BLaER1 (cell line): ENCODE results near the gene HLA-G.

Experiments
- H3K27ac ChIP-seq: shearing (Covaris generic); formaldehyde crosslinking; 2 replicates; pipeline ENCODE4 v1.8.1; 2022
- H3K27me3 ChIP-seq: shearing (Covaris generic); formaldehyde crosslinking; 2 replicates; pipeline ENCODE4 v1.8.1; 2022
- H3K36me3 ChIP-seq: shearing (Covaris generic); formaldehyde crosslinking; 2 replicates; pipeline ENCODE4 v1.8.1; 2022
- H3K4me1 ChIP-seq: shearing (Covaris generic); formaldehyde crosslinking; 2 replicates; pipeline ENCODE4 v1.8.1; 2022
- H3K4me2 ChIP-seq: shearing (Covaris generic); formaldehyde crosslinking; 2 replicates; pipeline ENCODE4 v1.8.1; 2022
- H3K4me3 ChIP-seq: shearing (Covaris generic); formaldehyde crosslinking; 2 replicates; pipeline ENCODE4 v1.8.1; 2022
- H3K9ac ChIP-seq: shearing (Covaris generic); formaldehyde crosslinking; 2 replicates; pipeline ENCODE4 v1.8.1; 2022
- H3K9me3 ChIP-seq: shearing (Covaris generic); formaldehyde crosslinking; 2 replicates; pipeline ENCODE4 v1.8.1; 2022
- H4K20me1 ChIP-seq: shearing (Covaris generic); formaldehyde crosslinking; 2 replicates; pipeline ENCODE4 v1.8.1; 2022
- Cebpa-rat ChIP-seq: shearing (Covaris generic); IDR thresholded peaks from 2 replicates; pipeline ENCODE4 v1.8.1; 2022

HLA-G gene

DNA sequence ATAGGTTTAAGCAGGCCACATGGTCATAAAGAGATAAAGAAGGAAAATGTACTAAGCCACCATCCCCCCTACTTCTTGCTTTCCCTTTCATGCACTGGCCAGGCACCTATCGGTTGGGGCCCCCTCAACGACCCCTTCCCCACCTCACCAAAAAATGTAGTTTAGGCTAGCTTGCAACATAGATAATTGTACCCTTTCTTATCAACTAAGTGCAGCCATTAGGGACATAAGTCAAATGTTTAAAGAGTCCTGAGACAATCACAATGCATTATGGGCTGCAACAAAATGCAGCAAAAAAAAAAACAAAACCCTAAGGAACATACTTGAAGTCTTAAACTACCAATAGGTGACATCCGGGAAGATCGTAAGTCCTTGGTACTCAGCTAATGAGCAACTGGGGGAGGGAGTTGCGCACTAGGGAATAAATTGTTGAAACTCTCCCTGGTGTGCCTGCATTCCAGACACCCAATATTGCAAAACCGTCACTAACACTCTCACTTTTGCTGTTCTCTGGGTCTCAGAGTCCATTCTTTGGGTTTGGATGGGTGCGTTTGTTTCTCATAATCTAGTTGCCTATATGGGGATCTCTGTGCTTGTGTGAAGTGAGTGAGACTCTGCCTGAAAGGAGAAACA lies 12.4 kb upstream of the HLA-G start:
- Histone ChIP-seq H3K9ac (no peak overlapping the region), H3K27me3 (no peaks in the 10 kb centered on the region), H3K4me2 (no peak overlapping the region), H3K9me3 (no peaks in the 10 kb centered on the region), H3K36me3 (no peaks in the 10 kb centered on the region), H3K27ac (no peak overlapping the region), H3K4me3 (no peak overlapping the region), H4K20me1 (no peaks in the 10 kb centered on the region), H3K4me1 (no peaks in the 10 kb centered on the region)
- no peak for TF ChIP-seq Cebpa-rat

DNA sequence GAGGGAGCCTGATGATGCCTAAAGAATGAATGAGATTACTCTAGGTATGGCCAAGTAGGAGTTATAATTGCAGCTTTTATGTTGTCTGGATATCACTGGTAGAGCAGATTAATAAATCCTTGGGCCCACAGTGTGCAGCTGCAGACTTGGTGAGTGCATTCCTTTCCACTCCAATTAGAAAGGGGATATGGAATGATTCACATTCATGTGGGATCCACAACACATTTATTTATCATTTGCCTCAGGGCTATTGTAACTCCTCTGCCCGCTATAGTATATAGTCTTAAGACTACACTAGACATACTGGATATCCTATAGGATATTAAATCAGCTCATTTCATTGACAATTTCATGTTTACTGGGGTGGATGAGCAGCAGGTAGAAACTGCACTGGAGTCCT lies 11.6 kb upstream of the HLA-G start:
- no peaks in the 10 kb centered on the region for H3K4me1 ChIP-seq
- H3K4me2 ChIP-seq = no peak overlapping the region

GRCh38 chr6:29818892-29819291 lies 8.7 kb upstream of the HLA-G start:
- H3K4me2 ChIP-seq = no peak overlapping the region
- TF ChIP-seq Cebpa-rat = no peak
- no peaks in the 10 kb centered on the region for H3K27me3 ChIP-seq
- no peaks in the 10 kb centered on the region for H3K4me1 ChIP-seq
- no peak overlapping the region for H3K4me3 ChIP-seq
- H4K20me1 ChIP-seq = no peaks in the 10 kb centered on the region
- no peaks in the 10 kb centered on the region for H3K36me3 ChIP-seq
- no peaks in the 10 kb centered on the region for H3K9me3 ChIP-seq
- no peak overlapping the region for H3K27ac ChIP-seq
- no peak overlapping the region for H3K9ac ChIP-seq

More for the DNA sequence above, 11.6 kb upstream of the HLA-G start:
- Histone ChIP-seq H3K27me3 (no peaks in the 10 kb centered on the region), H3K9me3 (no peaks in the 10 kb centered on the region), H3K27ac (no peak overlapping the region), H3K4me3 (no peak overlapping the region), H4K20me1 (no peaks in the 10 kb centered on the region), H3K9ac (no peak overlapping the region), H3K36me3 (no peaks in the 10 kb centered on the region)
- TF ChIP-seq Cebpa-rat = no peak

- Histone ChIP-seq H3K27ac (no peak overlapping the region), H3K36me3 (no peaks in the 10 kb centered on the region), H4K20me1 (no peaks in the 10 kb centered on the region), H3K9ac (no peak overlapping the region), H3K27me3 (peaks cover 13% of the 10 kb centered on the region; the same call in 1 of the 2 replicates), H3K4me1 (no peaks in the 10 kb centered on the region), H3K4me2 (no peak overlapping the region), H3K4me3 (no peak overlapping the region), H3K9me3 (no peaks in the 10 kb centered on the region)
- TF ChIP-seq Cebpa-rat = no peak
Measured at GRCh38 chr6:29824144-29824543, 3.5 kb upstream of the HLA-G start.

GRCh38 chr6:29825848-29826247 lies 1.8 kb upstream of the HLA-G start:
- peaks cover 13% of the 10 kb centered on the region; the same call in 1 of the 2 replicates for H3K27me3 ChIP-seq
- TF ChIP-seq Cebpa-rat = no peak

DNA sequence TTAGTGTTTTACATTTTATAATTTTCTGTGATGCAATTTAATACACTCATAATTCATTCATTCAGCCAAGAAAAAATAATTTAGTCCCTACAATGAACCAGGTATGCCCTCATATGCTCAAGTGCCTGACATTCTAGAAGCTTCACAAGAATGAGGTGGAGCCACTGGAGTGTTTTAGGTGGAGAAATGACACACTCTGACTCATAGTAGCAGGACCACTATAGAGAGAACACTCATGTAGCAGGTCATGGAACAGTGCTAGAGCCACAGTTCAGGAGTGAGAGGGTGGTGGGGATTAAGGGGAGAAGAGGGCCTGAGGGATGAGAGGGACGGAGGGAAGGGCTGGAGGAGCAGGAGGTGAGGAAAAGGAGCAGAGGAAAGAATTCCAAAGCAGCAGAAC lies 1.4 kb upstream of the HLA-G start:
- no peak overlapping the region for H3K27ac ChIP-seq
- no peak overlapping the region for H3K4me3 ChIP-seq
- H3K4me2 ChIP-seq = no peak overlapping the region
- H3K36me3 ChIP-seq = no peaks in the 10 kb centered on the region
- no peaks in the 10 kb centered on the region for H3K9me3 ChIP-seq
- no peak overlapping the region for H3K9ac ChIP-seq
- no peaks in the 10 kb centered on the region for H4K20me1 ChIP-seq
- no peaks in the 10 kb centered on the region for H3K4me1 ChIP-seq
- H3K27me3 ChIP-seq = peaks cover 13% of the 10 kb centered on the region; the same call in 1 of the 2 replicates
- TF ChIP-seq Cebpa-rat = no peak

More at GRCh38 chr6:29825848-29826247, 1.8 kb upstream of the HLA-G start:
- no peak overlapping the region for H3K4me2 ChIP-seq
- no peak overlapping the region for H3K4me3 ChIP-seq
- H4K20me1 ChIP-seq = no peaks in the 10 kb centered on the region
- H3K27ac ChIP-seq = no peak overlapping the region
- no peaks in the 10 kb centered on the region for H3K4me1 ChIP-seq
- no peaks in the 10 kb centered on the region for H3K9me3 ChIP-seq
- no peak overlapping the region for H3K9ac ChIP-seq
- H3K36me3 ChIP-seq = no peaks in the 10 kb centered on the region

DNA sequence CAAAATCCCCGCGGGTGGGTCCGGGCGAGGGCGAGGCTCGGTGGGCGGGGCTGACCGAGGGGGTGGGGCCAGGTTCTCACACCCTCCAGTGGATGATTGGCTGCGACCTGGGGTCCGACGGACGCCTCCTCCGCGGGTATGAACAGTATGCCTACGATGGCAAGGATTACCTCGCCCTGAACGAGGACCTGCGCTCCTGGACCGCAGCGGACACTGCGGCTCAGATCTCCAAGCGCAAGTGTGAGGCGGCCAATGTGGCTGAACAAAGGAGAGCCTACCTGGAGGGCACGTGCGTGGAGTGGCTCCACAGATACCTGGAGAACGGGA lies 809 bp downstream of the HLA-G start:
- no peaks in the 10 kb centered on the region for H3K4me1 ChIP-seq

GRCh38 chr6:29829766-29830165 lies 2.1 kb downstream of the HLA-G start:
- Histone ChIP-seq H3K36me3 (no peaks in the 10 kb centered on the region), H3K27me3 (peaks cover 13% of the 10 kb centered on the region; the same call in 1 of the 2 replicates), H3K9me3 (no peaks in the 10 kb centered on the region), H3K27ac (no peak overlapping the region), H4K20me1 (no peaks in the 10 kb centered on the region), H3K4me2 (no peak overlapping the region), H3K9ac (no peak overlapping the region), H3K4me3 (no peak overlapping the region), H3K4me1 (no peaks in the 10 kb centered on the region)
- TF ChIP-seq Cebpa-rat = no peak

More for the DNA sequence above, 809 bp downstream of the HLA-G start:
- no peaks in the 10 kb centered on the region for H4K20me1 ChIP-seq
- H3K9me3 ChIP-seq = no peaks in the 10 kb centered on the region
- peak overlapping the region; percentile 37; the same call in 1 of the 2 replicates for H3K4me2 ChIP-seq
- H3K27me3 ChIP-seq = peaks cover 13% of the 10 kb centered on the region; the same call in 1 of the 2 replicates
- H3K27ac ChIP-seq = no peak overlapping the region
- no peak for TF ChIP-seq Cebpa-rat
- H3K9ac ChIP-seq = no peak overlapping the region
- no peaks in the 10 kb centered on the region for H3K36me3 ChIP-seq
- peak overlapping the region; percentile 58 for H3K4me3 ChIP-seq

DNA sequence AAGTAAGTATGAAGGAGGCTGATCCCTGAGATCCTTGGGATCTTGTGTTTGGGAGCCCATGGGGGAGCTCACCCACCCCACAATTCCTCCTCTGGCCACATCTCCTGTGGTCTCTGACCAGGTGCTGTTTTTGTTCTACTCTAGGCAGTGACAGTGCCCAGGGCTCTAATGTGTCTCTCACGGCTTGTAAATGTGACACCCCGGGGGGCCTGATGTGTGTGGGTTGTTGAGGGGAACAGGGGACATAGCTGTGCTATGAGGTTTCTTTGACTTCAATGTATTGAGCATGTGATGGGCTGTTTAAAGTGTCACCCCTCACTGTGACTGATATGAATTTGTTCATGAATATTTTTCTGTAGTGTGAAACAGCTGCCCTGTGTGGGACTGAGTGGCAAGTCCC lies 2.8 kb downstream of the HLA-G start:
- H3K4me3 ChIP-seq = no peak overlapping the region
- peaks cover 13% of the 10 kb centered on the region; the same call in 1 of the 2 replicates for H3K27me3 ChIP-seq
- TF ChIP-seq Cebpa-rat = no peak
- no peak overlapping the region for H3K27ac ChIP-seq
- no peaks in the 10 kb centered on the region for H3K9me3 ChIP-seq
- H3K9ac ChIP-seq = no peak overlapping the region
- no peak overlapping the region for H3K4me2 ChIP-seq
- H3K36me3 ChIP-seq = no peaks in the 10 kb centered on the region
- H4K20me1 ChIP-seq = no peaks in the 10 kb centered on the region
- H3K4me1 ChIP-seq = no peaks in the 10 kb centered on the region

GRCh38 chr6:29831776-29832175 lies 4.2 kb downstream of the HLA-G start:
- Histone ChIP-seq H3K4me2 (no peak overlapping the region), H3K9ac (no peak overlapping the region), H3K9me3 (no peaks in the 10 kb centered on the region), H3K4me3 (no peak overlapping the region), H3K4me1 (no peaks in the 10 kb centered on the region), H3K27me3 (peaks cover 13% of the 10 kb centered on the region; the same call in 1 of the 2 replicates), H3K27ac (no peak overlapping the region), H4K20me1 (no peaks in the 10 kb centered on the region), H3K36me3 (no peaks in the 10 kb centered on the region)
- no peak for TF ChIP-seq Cebpa-rat
